ENCODE measurements around the gene DLG5.

DNA sequence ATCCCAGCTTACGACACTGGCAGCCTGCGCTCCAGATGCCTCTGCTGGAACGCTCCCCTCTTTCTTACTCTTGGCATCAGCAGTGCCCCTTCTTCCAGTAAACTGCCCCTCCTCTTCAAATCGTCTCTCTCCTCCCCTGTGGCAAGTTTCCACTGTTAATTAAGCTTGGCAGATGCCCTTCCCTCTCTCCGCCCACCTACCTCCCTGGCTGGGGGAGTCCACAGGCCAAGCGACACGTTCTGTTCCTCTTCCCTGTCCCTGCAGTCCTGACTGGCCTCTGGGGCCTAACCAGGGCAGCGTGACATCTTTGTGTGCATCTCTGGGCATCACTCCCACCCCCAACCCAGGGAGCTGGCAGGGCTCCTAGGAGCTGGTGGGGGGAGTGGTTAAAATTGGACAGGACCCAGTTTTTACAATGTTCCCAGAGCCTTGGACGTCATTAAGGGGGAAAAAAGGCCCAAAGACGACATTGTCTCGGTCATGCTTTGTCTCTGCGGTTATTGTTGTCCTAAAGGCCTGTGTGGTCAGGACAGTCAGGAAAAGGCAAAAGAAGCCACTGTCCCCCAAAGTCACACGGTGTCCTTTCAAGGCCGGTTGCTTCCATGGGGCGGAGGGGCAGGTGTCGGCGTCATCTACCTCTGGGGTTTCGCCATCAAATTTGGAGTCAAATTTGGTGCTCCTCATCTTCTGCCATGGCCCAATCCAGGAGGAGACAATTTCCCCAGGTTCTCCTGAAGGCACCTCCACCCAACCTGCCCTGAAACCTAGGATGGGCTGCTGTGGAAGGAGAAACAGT, 54.2 kb downstream of the DLG5 start:
- TF ChIP-seq, protein P1, sequence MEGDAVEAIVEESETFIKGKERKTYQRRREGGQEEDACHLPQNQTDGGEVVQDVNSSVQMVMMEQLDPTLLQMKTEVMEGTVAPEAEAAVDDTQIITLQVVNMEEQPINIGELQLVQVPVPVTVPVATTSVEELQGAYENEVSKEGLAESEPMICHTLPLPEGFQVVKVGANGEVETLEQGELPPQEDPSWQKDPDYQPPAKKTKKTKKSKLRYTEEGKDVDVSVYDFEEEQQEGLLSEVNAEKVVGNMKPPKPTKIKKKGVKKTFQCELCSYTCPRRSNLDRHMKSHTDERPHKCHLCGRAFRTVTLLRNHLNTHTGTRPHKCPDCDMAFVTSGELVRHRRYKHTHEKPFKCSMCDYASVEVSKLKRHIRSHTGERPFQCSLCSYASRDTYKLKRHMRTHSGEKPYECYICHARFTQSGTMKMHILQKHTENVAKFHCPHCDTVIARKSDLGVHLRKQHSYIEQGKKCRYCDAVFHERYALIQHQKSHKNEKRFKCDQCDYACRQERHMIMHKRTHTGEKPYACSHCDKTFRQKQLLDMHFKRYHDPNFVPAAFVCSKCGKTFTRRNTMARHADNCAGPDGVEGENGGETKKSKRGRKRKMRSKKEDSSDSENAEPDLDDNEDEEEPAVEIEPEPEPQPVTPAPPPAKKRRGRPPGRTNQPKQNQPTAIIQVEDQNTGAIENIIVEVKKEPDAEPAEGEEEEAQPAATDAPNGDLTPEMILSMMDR (IDR thresholded peaks at IDR 0.05; ENCODE audit: low read depth, low read length, missing input control), result no peak
- TF ChIP-seq JUND (IDR thresholded peaks at IDR 0.05) (no peak), SP1 (IDR thresholded peaks at IDR 0.05) (no peak), RAD21 (IDR thresholded peaks at IDR 0.05) (no peak), RXRA (IDR thresholded peaks at IDR 0.05) (no peak)
- TF ChIP-seq, protein P2, sequence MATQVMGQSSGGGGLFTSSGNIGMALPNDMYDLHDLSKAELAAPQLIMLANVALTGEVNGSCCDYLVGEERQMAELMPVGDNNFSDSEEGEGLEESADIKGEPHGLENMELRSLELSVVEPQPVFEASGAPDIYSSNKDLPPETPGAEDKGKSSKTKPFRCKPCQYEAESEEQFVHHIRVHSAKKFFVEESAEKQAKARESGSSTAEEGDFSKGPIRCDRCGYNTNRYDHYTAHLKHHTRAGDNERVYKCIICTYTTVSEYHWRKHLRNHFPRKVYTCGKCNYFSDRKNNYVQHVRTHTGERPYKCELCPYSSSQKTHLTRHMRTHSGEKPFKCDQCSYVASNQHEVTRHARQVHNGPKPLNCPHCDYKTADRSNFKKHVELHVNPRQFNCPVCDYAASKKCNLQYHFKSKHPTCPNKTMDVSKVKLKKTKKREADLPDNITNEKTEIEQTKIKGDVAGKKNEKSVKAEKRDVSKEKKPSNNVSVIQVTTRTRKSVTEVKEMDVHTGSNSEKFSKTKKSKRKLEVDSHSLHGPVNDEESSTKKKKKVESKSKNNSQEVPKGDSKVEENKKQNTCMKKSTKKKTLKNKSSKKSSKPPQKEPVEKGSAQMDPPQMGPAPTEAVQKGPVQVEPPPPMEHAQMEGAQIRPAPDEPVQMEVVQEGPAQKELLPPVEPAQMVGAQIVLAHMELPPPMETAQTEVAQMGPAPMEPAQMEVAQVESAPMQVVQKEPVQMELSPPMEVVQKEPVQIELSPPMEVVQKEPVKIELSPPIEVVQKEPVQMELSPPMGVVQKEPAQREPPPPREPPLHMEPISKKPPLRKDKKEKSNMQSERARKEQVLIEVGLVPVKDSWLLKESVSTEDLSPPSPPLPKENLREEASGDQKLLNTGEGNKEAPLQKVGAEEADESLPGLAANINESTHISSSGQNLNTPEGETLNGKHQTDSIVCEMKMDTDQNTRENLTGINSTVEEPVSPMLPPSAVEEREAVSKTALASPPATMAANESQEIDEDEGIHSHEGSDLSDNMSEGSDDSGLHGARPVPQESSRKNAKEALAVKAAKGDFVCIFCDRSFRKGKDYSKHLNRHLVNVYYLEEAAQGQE (IDR thresholded peaks at IDR 0.05), result no peak
